Stimulated activated CD4-positive, alpha-beta T cell treated with anti-CD3 and anti-CD28 coated beads, Interleukin-2, amount 100 ng/mL, for 4 hours (primary cell): Measurements from ENCODE around the gene PACRGL.
"Not testable (repeated sequence)": the region's sequence is repeated elsewhere in the genome, so short reads cannot be mapped to it uniquely, and the experiment has no call there.

Experiments used
- DNase-seq: peaks from one replicate; pipeline ENCODE4 v3.0.0-alpha.2; 2020; ENCODE audit warnings: low read depth

Gene PACRGL

DNA sequence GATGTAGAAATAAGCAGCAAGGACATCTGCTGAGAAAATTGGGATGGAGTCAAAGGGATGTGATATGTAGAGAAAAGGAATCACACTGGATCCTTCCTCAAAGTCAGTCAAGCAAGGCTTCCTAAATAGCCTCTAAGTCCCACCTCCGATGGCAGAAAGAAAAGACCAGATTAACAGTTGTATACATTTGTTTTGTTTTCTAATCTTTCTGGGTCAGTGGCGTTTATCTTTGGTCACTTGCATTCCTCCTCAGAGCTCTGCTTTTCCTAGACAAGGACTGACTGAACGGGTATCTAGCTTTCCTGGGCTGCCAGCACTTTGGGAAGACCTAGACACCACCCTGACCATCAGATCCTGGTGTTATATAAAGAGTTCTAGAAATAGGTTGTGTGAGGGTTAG is 23.2 kb downstream of the PACRGL start:
- no peak for DNase-seq

DNA sequence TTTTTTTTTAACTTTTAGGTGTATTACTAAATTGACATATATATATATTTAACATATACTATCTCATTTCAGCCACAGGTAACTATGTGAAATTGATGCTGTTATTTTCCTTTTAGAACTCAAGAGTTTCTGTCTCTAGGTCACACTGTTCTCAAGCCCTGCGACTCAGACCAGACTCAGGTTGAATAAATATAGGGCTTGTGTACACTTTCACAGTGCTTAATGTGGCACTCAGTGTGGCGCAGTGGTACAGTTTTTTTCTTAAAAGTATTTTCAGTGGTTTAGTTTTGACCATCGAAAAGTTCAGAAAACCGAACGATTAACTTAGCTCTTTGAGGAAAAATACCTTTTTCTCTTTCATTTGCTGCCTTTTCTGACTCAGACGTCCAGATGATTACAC is 24.7 kb downstream of the PACRGL start:
- no peak for DNase-seq

DNA sequence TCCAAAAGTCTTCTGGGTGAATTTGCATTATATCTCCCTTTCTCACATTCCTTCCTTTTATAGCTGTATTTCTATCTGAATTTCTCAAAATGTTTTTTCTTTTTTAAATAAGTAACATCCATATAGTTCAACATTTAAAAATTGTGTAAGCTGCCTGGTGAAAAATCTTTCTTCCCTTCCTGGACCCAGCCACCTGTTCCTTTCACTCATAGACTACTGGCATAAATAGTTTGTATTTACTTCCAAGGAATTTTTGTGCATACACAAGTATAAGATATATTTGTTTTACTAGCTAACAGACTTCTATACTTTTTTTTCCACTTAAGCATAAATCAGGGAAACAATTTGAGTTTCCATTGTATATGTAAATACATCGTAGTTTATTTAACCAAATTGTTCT is 35.7 kb downstream of the PACRGL start:
- DNase-seq = no peak

DNA sequence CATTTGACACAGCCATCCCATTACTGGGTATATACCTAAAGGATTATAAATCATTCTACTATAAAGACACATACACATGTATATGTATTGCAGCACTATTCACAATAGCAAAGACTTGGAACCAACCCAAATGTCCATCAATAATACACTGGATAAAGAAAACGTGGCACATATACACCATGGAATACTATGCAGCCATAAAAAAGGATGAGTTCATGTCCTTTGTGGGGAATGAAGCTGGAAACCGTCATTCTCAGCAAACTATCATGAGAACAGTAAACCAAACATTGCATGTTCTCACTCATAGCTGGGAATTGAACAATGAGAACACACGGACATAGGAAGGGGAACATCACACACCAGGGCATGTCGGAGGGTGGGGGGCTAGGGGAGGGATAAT is 45.7 kb downstream of the PACRGL start:
- not testable (repeated sequence) for DNase-seq

DNA sequence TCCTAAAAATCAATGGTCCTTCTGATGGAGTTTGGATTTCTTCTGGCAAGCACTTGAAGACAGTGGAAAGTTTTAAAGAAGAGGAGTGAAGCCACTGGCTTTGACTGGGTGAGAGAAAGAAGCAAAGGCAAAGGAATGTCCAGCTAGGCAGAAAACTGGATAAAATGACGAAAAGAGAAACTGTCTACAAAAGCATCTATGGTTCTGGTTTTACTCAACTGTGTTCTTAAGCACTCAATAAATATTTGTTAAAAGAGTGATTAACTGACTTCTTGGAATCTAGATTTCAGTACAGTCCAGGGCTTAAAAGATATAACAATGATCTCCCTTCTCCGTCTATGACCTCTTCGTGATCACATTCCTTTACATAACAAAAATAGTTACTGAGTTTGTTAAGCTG is 52.4 kb downstream of the PACRGL start:
- DNase-seq = no peak

DNA sequence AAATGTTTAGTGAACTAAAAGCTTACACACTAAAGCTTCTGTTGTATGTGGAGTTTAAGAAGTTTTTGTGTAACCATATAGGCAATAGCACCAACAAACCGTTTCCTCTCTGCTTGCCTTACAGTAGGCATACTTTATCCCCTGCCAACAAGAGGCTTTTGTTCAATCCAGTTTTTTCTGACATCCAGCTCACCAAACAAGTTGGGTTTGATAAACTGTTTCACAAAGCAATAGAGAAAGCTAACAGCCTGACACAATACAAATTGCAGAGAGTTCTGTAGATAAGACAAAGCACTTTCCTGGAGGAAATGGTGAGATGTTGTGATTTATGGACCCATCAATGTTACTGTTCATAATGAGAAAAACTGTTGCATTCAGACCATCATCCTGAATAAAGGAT is 53.8 kb downstream of the PACRGL start:
- DNase-seq = no peak

DNA sequence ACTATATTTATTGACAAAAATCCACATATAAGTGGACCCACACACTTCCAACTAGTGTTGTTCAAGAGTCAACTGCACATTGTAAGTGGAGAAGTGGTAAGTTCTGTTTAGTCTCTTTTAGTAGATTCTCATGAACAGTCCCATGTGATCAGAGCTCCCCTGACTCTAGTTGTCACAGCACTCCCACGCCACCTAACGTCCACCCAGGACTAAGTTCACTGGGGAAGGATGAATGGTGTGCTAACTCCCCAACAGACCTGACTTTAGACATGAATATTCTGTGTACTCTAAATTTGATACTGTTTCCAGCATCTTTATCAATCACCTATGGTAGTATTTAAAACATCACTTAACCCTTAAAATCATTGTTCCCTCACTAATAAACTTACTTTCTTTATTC is 59.8 kb downstream of the PACRGL start:
- no peak for DNase-seq

DNA sequence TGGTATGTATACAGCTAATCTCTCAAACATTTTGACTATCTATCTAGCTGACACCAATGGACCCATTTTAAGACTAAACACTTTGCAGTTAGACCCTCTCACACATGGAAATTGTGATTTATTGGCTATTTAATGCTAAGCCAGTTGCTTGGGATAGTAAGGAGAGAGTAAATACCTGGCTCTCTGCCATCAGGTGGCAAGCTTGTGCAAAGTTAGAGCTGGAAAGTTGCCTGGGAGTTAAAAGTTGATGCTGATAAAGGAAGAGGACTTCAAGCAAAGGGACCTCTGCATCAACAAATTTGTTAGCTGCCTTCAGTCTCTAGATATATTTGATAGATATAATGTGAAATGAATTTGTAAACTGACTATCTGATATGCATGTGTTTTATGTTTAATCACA is 61.1 kb downstream of the PACRGL start:
- DNase-seq = no peak

DNA sequence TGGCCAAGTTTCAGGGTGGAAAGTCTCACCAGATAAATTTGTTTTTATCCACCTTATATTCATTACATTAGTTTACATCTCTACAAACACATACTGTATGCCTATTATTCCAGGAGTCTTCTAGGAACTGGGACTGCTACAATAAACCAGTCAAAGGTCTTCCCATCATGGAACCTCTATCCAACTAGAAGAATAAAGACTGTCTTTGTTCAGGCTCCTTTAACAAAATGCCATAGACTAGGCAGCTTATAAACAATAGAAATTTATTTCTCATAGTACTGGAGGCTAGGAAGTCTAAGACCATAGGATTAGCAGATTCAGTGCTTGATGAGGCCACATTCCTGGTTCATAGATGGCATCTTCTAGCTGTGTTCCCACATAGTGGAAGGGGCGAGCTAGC is 61.6 kb downstream of the PACRGL start:
- no peak for DNase-seq

DNA sequence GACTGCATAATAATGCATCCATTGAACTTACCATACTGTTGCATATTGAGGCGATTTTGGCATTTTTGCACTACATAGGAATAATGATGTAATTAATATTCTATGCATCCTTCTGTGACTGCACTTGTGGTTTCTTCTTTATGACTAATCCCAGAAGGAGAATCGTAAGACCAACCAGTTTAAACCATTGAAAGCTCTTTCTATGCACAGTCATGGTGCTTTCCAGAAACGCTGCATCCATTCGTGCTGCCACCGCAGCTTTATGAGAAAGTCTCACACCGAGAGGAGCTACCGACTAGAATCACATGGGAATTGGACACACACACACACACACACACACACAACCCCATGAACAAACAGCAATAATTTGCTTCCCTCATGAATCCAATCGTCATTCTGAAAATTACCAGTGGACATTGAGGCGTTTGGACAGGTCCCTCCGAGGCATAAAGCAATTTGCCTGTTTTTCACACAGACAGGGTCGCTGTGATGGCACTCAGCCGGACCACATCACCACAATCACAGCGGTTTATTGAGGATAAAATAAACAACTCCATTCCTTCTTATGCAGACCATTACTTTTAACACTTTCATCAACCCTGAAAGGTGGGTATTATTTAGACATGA is 64.2 kb downstream of the PACRGL start:
- no peak for DNase-seq

DNA sequence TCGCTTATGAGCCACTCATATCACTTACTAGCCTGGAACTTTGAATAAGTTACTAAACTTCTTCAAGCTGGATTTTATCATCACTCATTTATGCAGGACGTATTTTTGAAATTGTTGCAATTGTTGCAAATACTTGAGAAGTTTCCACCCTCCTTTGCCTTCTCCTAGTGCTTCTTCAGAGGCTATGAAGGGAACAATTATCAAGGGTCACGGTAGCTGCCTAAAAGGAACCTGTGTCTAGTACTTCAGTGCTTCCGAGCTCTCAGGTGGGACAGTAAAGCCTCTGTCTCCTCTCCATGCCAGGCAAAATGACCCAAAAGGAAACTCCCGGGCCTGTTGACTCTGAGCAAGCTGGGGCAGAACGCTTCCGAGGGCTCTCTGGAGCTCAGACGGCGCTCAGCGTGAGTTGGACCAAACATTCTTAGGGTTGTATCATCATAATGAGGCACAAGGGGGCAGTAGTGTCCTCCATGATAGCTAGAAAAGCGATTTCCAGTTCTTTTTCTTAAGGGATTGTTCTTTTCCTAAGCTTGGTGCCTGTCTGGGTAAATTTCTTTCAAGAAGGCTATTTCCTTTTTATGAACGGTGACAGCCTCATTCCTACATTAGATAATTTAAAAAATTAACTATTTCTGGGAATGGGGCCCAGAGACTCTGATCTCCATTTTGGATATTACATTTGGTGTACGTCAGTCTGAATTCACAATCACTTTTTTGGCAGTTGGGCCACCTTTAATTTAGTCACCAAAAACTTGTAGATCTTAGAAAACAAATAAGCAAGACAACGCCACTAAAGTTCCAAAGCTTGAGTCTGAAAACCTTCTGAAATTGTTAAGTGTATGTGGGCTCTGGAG is 73.1 kb downstream of the PACRGL start:
- DNase-seq = no peak

DNA sequence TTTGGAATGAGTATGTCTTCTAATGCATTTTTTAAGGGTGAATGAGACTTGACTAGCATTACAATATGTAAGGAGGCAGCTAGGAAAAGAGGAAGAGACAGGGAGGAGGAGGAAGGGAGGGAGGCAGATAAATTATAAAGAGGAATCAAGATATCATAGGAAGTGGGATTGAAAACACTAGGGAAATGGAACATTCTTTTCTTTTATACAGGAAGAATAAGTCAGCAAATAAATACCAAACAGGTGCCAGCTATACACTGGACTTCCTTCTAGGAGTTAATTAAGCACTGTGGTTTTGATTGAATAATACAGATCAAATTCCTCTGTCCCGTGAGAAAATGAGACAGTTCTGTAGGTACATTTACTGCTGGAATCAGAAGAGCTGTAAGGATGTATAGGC is 78.6 kb downstream of the PACRGL start:
- no peak for DNase-seq

DNA sequence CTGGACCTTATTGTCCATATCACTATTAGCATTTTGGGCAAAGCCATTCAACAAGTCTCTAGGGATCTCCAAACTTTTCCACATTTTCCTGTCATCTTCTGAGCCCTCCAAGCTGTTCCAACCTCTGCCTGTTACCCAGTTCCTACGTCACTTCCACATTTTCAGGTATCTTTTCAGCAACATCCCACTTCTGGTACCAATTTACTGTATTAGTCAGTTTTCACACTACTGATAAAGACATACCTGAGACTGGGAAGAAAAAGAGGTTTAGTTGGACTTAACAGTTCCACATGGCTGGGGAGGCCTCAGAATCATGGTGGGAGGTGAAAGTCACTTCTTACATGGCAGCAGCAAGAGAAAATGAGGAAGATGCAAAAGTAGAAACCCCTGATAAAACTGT is 82.9 kb downstream of the PACRGL start:
- DNase-seq = not testable (repeated sequence)

DNA sequence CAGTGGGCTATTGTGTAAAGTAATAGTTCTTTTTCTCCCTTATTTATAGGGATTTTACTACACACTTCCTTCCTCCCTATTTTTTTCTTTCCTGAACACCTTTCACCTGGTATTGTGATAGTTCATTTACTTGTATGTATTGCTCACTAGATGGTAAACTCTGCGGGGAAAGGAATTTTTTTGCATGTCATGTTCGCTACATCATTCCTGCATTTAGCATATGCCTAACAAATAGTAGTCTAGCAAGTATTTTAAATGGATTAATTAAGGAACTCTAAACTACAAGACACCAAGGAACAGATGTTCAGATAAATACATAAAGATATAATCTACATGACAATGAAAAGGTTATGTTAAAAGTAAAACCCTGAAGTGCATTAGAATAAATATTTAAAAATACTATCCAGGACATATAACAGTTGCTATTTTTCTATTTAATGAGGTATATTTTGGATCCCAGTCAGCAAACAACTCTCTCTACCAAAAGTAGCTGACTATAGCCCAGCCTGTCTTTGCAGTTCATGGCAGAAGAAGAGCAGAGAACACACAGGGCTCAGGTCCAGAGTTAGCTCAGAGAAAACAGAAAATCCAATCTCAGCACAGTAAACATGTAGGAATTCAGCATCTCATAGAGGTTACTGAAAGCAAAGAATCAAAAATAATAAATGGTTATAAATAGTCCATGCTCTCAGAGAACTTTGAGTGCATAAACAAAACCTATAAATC is 87.8 kb downstream of the PACRGL start:
- no peak for DNase-seq
